Epithelial cell of proximal tubule (primary cell): ENCODE data around the gene CASP1. TPM values are rescaled to one million over a fixed set of nuclear protein-coding genes. Genes with fewer than 3 reads are reported as not detected.

Experiments used
- total RNA-seq: library from RNA; depleted of rRNA; stranded (reverse); fragments of >200 nt; gene quantifications from 2 replicates; pipeline ENCODE4 v1.2.3, GENCODE V29; 2015

The CASP1 gene
- total RNA-seq, 1 donor from 2014 or later = 0.29 TPM

Other genes starting within 250 kb of the CASP1 start
- not detected in 2 replicates for gene CASP12, start 136.7 kb downstream of the CASP1 start, total RNA-seq
- 27.6 and 30.4 TPM in 2 replicates for gene CASP4, start 66.6 kb downstream of the CASP1 start, total RNA-seq
- gene CASP5, start 12.0 kb downstream of the CASP1 start, total RNA-seq = not detected in 2 replicates
- not detected in 2 replicates for gene CARD16, start 10.2 kb upstream of the CASP1 start, total RNA-seq
- gene CARD18, start 104.6 kb upstream of the CASP1 start, total RNA-seq = not detected in 2 replicates